H1 (cell line): ENCODE measurements around the gene ARFRP1. TPM values are rescaled to one million over a fixed set of nuclear protein-coding genes. Genes with fewer than 3 reads are reported as not detected.

Experiments used
- CTCF ChIA-PET: fragments of 300-600 bp; sonication (Branson Sonifier 250); formaldehyde crosslinking; loops from one replicate; lab custom pipeline; 2021; ENCODE audit not compliant: partially characterized antibody; lab: Charles Lee
- POLR2A ChIA-PET: fragments of 300-600 bp; sonication (Branson Sonifier 250); formaldehyde crosslinking; loops from one replicate; lab custom pipeline; 2021; ENCODE audit warnings: inconsistent platforms; ENCODE audit not compliant: partially characterized antibody; lab: Charles Lee
- DNase-seq, 2 experiments: peaks; one replicate each; pipeline versions ENCODE4 v3.0.0 to v3.0.0-alpha.2; 2010 to 2022; ENCODE audit warnings: low spot score in 2 of 2, low read depth in 1 of 2, mixed read lengths in 1 of 2
- FAIRE-seq: peaks from 2 replicates; lab custom pipeline; 2011; peaks lifted over from hg19 to GRCh38; lab: Jason Lieb, UNC
- H2AFZ ChIP-seq: 2 replicates; pipeline ENCODE4 v1.8.1; 2012; ENCODE audit warnings: low read length, inconsistent platforms
- H2AK5ac ChIP-seq: 2 replicates; pipeline ENCODE4 v1.6.1; 2013; ENCODE audit warnings: low read depth, low read length
- H2BK120ac ChIP-seq: replicated peaks from 2 replicates; pipeline ENCODE3; 2013; ENCODE audit warnings: low read depth, low read length, inconsistent platforms
- H2BK12ac ChIP-seq: 2 replicates; pipeline ENCODE4 v1.6.1; 2013; ENCODE audit warnings: low read depth, low read length
- H2BK15ac ChIP-seq: 2 replicates; pipeline ENCODE4 v1.6.1; 2013; ENCODE audit warnings: low read length
- H2BK20ac ChIP-seq: 2 replicates; pipeline ENCODE4 v1.6.1; 2013; ENCODE audit warnings: low read length
- H2BK5ac ChIP-seq: 2 replicates; pipeline ENCODE4 v1.6.1; 2013; ENCODE audit warnings: low read depth, low read length
- H3K14ac ChIP-seq: 2 replicates; pipeline ENCODE4 v1.6.1; 2013; ENCODE audit warnings: inconsistent platforms; ENCODE audit not compliant: insufficient read length
- H3K18ac ChIP-seq: 2 replicates; pipeline ENCODE4 v1.6.1; 2013; ENCODE audit warnings: low read length; ENCODE audit errors: extremely low read depth
- H3K23ac ChIP-seq: 2 replicates; pipeline ENCODE4 v1.6.1; 2013; ENCODE audit warnings: inconsistent platforms; ENCODE audit not compliant: insufficient read length
- H3K23me2 ChIP-seq: 2 replicates; pipeline ENCODE4 v1.6.1; 2013; ENCODE audit warnings: low read depth, low read length
- H3K27ac ChIP-seq: 2 replicates; pipeline ENCODE4 v1.6.1; 2011; ENCODE audit warnings: low read depth, low read length, inconsistent platforms
- H3K27me3 ChIP-seq, 4 experiments: replicated peaks in 1 of 4; 1 replicate in 1 of 4; 2 replicates in 3 of 4; pipeline versions ENCODE4 v1.6.1 to v1.8.1; 2011 to 2013; ENCODE audit warnings: low read length in 3 of 4, mild to moderate bottlenecking in 3 of 4, inconsistent platforms in 2 of 4, mixed read lengths in 2 of 4, moderate library complexity in 1 of 4; ENCODE audit not compliant: control insufficient read depth in 3 of 4, insufficient read depth in 3 of 4; ENCODE audit errors: extremely low read depth in 1 of 4
- H3K36me3 ChIP-seq, 4 experiments: 2 replicates each; pipeline versions ENCODE4 v1.6.1 to v1.8.1; 2011 to 2013; ENCODE audit warnings: mild to moderate bottlenecking in 4 of 4, low read length in 3 of 4, moderate library complexity in 2 of 4, control low read depth in 1 of 4, inconsistent platforms in 1 of 4; ENCODE audit not compliant: insufficient read depth in 4 of 4, control insufficient read depth in 2 of 4
- H3K4ac ChIP-seq: replicated peaks from 2 replicates; pipeline ENCODE3; 2013; ENCODE audit warnings: low read length, low read depth, mixed read lengths, inconsistent platforms; ENCODE audit not compliant: insufficient read length
- H3K4me1 ChIP-seq, 4 experiments: replicated peaks in 1 of 4; 1 replicate in 1 of 4; 2 replicates in 3 of 4; pipeline versions ENCODE4 v1.6.1 to v1.8.1; 2011 to 2013; ENCODE audit warnings: low read length in 3 of 4, inconsistent platforms in 2 of 4, mixed read lengths in 1 of 4; ENCODE audit not compliant: insufficient read depth in 4 of 4, control insufficient read depth in 3 of 4
- H3K4me2 ChIP-seq, 2 experiments: 2 replicates each; pipeline versions ENCODE4 v1.6.1 to v1.8.1; 2011 to 2013; ENCODE audit warnings: low read depth in 2 of 2, low read length in 2 of 2, control low read depth in 1 of 2, inconsistent platforms in 1 of 2, mild to moderate bottlenecking in 1 of 2; ENCODE audit not compliant: insufficient read depth in 1 of 2
- H3K4me3 ChIP-seq, 4 experiments: fragments of 200-600, 300-600 bp in 1 of 4; sonication (generic), shearing (Covaris generic), sonication (Bioruptor Twin) in 1 of 4; 2 replicates each; pipeline versions ENCODE4 v1.5.1 to v1.8.1; 2011 to 2016; ENCODE audit warnings: low read length in 4 of 4, low read depth in 3 of 4, control low read depth in 2 of 4, inconsistent platforms in 2 of 4, mild to moderate bottlenecking in 2 of 4, mixed read lengths in 1 of 4, moderate library complexity in 1 of 4; ENCODE audit not compliant: insufficient read depth in 2 of 4; ENCODE audit errors: extremely low read depth in 1 of 4
- H3K56ac ChIP-seq: replicated peaks from 2 replicates; pipeline ENCODE3; 2013; ENCODE audit warnings: low read depth, mild to moderate bottlenecking, mixed read lengths, low read length, inconsistent platforms; ENCODE audit not compliant: insufficient read length
- H3K79me1 ChIP-seq: 2 replicates; pipeline ENCODE4 v1.6.1; 2013; ENCODE audit warnings: low read depth, low read length, control low read depth
- H3K79me2 ChIP-seq, 2 experiments: 2 replicates each; pipeline versions ENCODE4 v1.6.1 to v1.8.1; 2012 to 2013; ENCODE audit warnings: low read length in 2 of 2, mild to moderate bottlenecking in 2 of 2, inconsistent platforms in 1 of 2; ENCODE audit not compliant: insufficient read depth in 2 of 2, control insufficient read depth in 1 of 2
- H3K9ac ChIP-seq, 4 experiments: replicated peaks in 1 of 4; 1 replicate in 1 of 4; 2 replicates in 3 of 4; pipeline versions ENCODE4 v1.6.1 to v1.8.1; 2011 to 2013; ENCODE audit warnings: low read depth in 3 of 4, low read length in 3 of 4, control low read depth in 2 of 4, mild to moderate bottlenecking in 2 of 4, moderate library complexity in 2 of 4, inconsistent platforms in 1 of 4; ENCODE audit errors: extremely low read depth in 1 of 4
- H3K9me3 ChIP-seq, 2 experiments: 2 replicates each; pipeline versions ENCODE4 v1.6.1 to v1.8.1; 2012 to 2013; ENCODE audit warnings: mild to moderate bottlenecking in 2 of 2, moderate library complexity in 2 of 2, control low read depth in 1 of 2, inconsistent platforms in 1 of 2, low read depth in 1 of 2, low read length in 1 of 2, mixed read lengths in 1 of 2; ENCODE audit not compliant: insufficient read depth in 2 of 2
- H4K20me1 ChIP-seq, 2 experiments: replicated peaks in 1 of 2; 2 replicates each; pipeline versions ENCODE3 to v1.8.1; 2011 to 2013; ENCODE audit warnings: inconsistent platforms in 2 of 2, low read length in 2 of 2, mild to moderate bottlenecking in 1 of 2; ENCODE audit not compliant: insufficient read depth in 2 of 2, control insufficient read depth in 1 of 2
- H4K5ac ChIP-seq: 2 replicates; pipeline ENCODE4 v1.6.1; 2013; ENCODE audit warnings: low read length, low read depth, mixed read lengths, inconsistent platforms; ENCODE audit not compliant: insufficient read length
- H4K8ac ChIP-seq: 2 replicates; pipeline ENCODE4 v1.8.0; 2013; ENCODE audit warnings: mild to moderate bottlenecking, moderate library complexity, low read length, inconsistent platforms; ENCODE audit not compliant: insufficient read depth; ENCODE audit errors: extremely low read depth
- H4K91ac ChIP-seq: replicated peaks from 2 replicates; pipeline ENCODE3; 2013; ENCODE audit warnings: low read length, mixed read lengths, inconsistent platforms; ENCODE audit not compliant: insufficient read length
- WGBS, 2 experiments: shearing (Covaris generic) in 1 of 2; methylation state at CpG; one replicate each; pipeline versions ENCODE4 v1.1.6 to v1.1.7; 2013 to 2015; ENCODE audit warnings: low lambda C conversion rate in 2 of 2, mixed read lengths in 2 of 2, inconsistent platforms in 1 of 2, low coverage in 1 of 2, missing lambda C conversion rate in 1 of 2; ENCODE audit not compliant: insufficient replicate concordance in 2 of 2, insufficient coverage in 1 of 2, insufficient read length in 1 of 2; ENCODE audit errors: extremely low coverage in 1 of 2, missing lambda C conversion rate in 1 of 2; 5-methylcytosine and 5-hydroxymethylcytosine counted together
- polyA plus RNA-seq, 7 experiments: library from polyadenylated mRNA; depleted of rRNA in 3 of 7; stranded (reverse) in 5 of 7; unstranded in 2 of 7; fragments of >200 nt in 5 of 7; fragments of 200-250 nt in 2 of 7; gene quantifications; 1 replicate in 5 of 7; 2 replicates in 1 of 7; 4 replicates in 1 of 7; pipeline versions ENCODE4 v1.2.1 to v1.2.3, GENCODE V29; 2011 to 2013; ENCODE audit warnings: missing spikeins in 2 of 7, mixed read lengths in 2 of 7
- total RNA-seq: library from RNA; stranded (reverse); fragmentation: NEBNext Ultra II Directional; extraction: Animal tissue kit (Norgen Biotek cat#: 25700); gene quantifications from 2 replicates; pipeline ENCODE4 v1.2.1, GENCODE V29; 2021

The ARFRP1 gene
- total and polyA plus RNA-seq, 2 of the 8 experiments (the other 6 are each of a cell fraction or from before 2014, with no cell fraction given) = 12.9 to 22.9 TPM

GRCh38 chr20:63736893-63737694 lies 29.3 kb upstream of the ARFRP1 start:
- Histone ChIP-seq H2BK20ac (no peak overlapping the region), H3K27me3 (peaks cover 0 to 12% (median 8%) of the 10 kb centered on the region in 4 experiments; a peak in 4 of 7 replicates), H3K56ac (no peak overlapping the region), H3K79me1 (peaks cover 9% of the 10 kb centered on the region), H4K5ac (no peak overlapping the region), H2BK120ac (no peak overlapping the region), H3K23me2 (peaks cover 16% of the 10 kb centered on the region), H3K9ac (no peak overlapping the region; a peak in 1 of 7 replicates), H2BK5ac (no peak overlapping the region; the same call in 1 of the 2 replicates), H3K4ac (no peak overlapping the region), H3K36me3 (peaks cover 0 to 16% (median 6%) of the 10 kb centered on the region in 4 experiments; a peak in 5 of 8 replicates), H2BK12ac (no peak overlapping the region), H3K23ac (no peak overlapping the region), H2AK5ac (no peak overlapping the region), H3K4me3 (peak overlapping the region; percentile 25 to 68 (median 30); a peak in 6 of 8 replicates), H4K8ac (no peak overlapping the region), H2AFZ (no peak overlapping the region), H3K4me2 (peak overlapping the region; percentile 71 to 95), H4K91ac (no peak overlapping the region), H3K79me2 (peaks cover 0 to 5% of the 10 kb centered on the region in 2 experiments; a peak in 1 of 4 replicates), H3K27ac (no peak overlapping the region), H4K20me1 (peaks cover 5 to 36% of the 10 kb centered on the region in 2 experiments), H3K4me1 (peaks cover 0 to 20% (median 11%) of the 10 kb centered on the region in 4 experiments; a peak in 6 of 7 replicates), H3K18ac (peak overlapping the region; percentile 32; the same call in 1 of the 2 replicates), H2BK15ac (0 out of 2 replicates have a peak overlapping the region, but pooled peaks have one; percentile 88), H3K14ac (no peak overlapping the region), H3K9me3 (peaks cover 0 to 3% of the 10 kb centered on the region in 2 experiments; a peak in 2 of 4 replicates)
- WGBS, 2 experiments = 48% methylated on average over 19 of the region's 30 CpGs; no CpG with 5 or more reads in 1 of the 2 experiments
- POLR2A ChIA-PET = interaction anchor here (0.8 to 3.0 kb wide), 23 partner anchors 9 to 243 kb away, joined by 3 to 16 read pairs (median 4); partner anchors contain the start of genes ARFRP1, TNFRSF6B and ZGPAT
- peak in 1 of 2 experiments; percentile 70 for DNase-seq
- CTCF ChIA-PET = interaction anchor here (0.5 to 2.6 kb wide), 11 partner anchors 10 to 203 kb away, joined by 3 to 7 read pairs (median 3); partner anchors contain the start of gene PTK6
- FAIRE-seq = no peak
